Measurements from ENCODE around the gene RNF26. TPM values are rescaled to one million over a fixed set of nuclear protein-coding genes. Genes with fewer than 3 reads are reported as not detected.
"Not testable (repeated sequence)": the region's sequence is repeated elsewhere in the genome, so short reads cannot be mapped to it uniquely, and the experiment has no call there.

RNF26 gene
- total and polyA plus RNA-seq, 2 experiments from 2014 or later, result 15.8 to 46.9 TPM

GRCh38 chr11:119380827-119381180, 46.5 kb downstream of the RNF26 start:
- no peaks in the 10 kb centered on the region for H3K36me3 ChIP-seq (replicated peaks; ENCODE audit: insufficient read depth, low read depth)
- no peak for DNase-seq (ENCODE audit: low spot score)
- no peaks in the 10 kb centered on the region for H3K79me2 ChIP-seq
- no peak overlapping the region for H3K27ac ChIP-seq
- H4K20me1 ChIP-seq (ENCODE audit: insufficient read depth, poor library complexity, severe bottlenecking), result no peaks in the 10 kb centered on the region
- peaks cover 20% of the 10 kb centered on the region for H3K4me1 ChIP-seq (ENCODE audit: insufficient read depth)
- H3K4me3 ChIP-seq, result peak overlapping the region; percentile 15
- H3K9me3 ChIP-seq (ENCODE audit: low read depth), result no peaks in the 10 kb centered on the region
- peaks cover 10% of the 10 kb centered on the region for H3K27me3 ChIP-seq
- H2AFZ ChIP-seq, result peak overlapping the region; percentile 21
- peak overlapping the region; percentile 86 for H3K4me2 ChIP-seq
- no peak for TF ChIP-seq EZH2 (IDR thresholded peaks at IDR 0.05; ENCODE audit: borderline replicate concordance)
- TF ChIP-seq EZH2phosphoT487 (IDR thresholded peaks at IDR 0.05; ENCODE audit: low read depth, severe bottlenecking, unreplicated experiment), result no peak
- no peak for TF ChIP-seq CTCF (IDR thresholded peaks at IDR 0.05; ENCODE audit: poor library complexity)
- WGBS (ENCODE audit: low lambda C conversion rate, missing lambda C conversion rate), result 2% methylated on average over 10 of the region's 10 CpGs
- H3K9me2 ChIP-seq (replicated peaks; ENCODE audit: insufficient read depth), result no peaks in the 10 kb centered on the region

- Histone ChIP-seq H2AFZ (peak within 1 kb of the TSS; percentile 21), H3K27me3 (peaks cover 10% of the 10 kb centered on the region), H4K20me1 (ENCODE audit: insufficient read depth, poor library complexity, severe bottlenecking) (no peaks in the 10 kb centered on the region), H3K9me2 (replicated peaks; ENCODE audit: insufficient read depth) (no peaks in the 10 kb centered on the region), H3K27ac (no peak within 1 kb of the TSS), H3K9me3 (ENCODE audit: low read depth) (no peaks in the 10 kb centered on the region), H3K79me2 (no peaks in the 10 kb centered on the region), H3K4me3 (peak within 1 kb of the TSS; percentile 15), H3K36me3 (replicated peaks; ENCODE audit: insufficient read depth, low read depth) (no peaks in the 10 kb centered on the region), H3K4me2 (peak within 1 kb of the TSS; percentile 86), H3K4me1 (ENCODE audit: insufficient read depth) (peaks cover 15% of the 10 kb centered on the region)
- no peak for TF ChIP-seq EZH2 (IDR thresholded peaks at IDR 0.05; ENCODE audit: borderline replicate concordance)
- TF ChIP-seq CTCF (IDR thresholded peaks at IDR 0.05; ENCODE audit: poor library complexity), result peak; percentile 98
- DNase-seq (ENCODE audit: low spot score), result peak; percentile 98
- under 1% methylated on average over 54 of the region's 54 CpGs for WGBS (ENCODE audit: low lambda C conversion rate, missing lambda C conversion rate)
Measured at GRCh38 chr11:119381181-119381988, 47.1 kb downstream of the RNF26 start, which contains the start of gene USP2. Gene USP2, minus strand, starts transcription at chr11:119381690. Its CDS starts 8,210 bp downstream, at chr11:119373480.

- no peaks in the 10 kb centered on the region for H3K9me2 ChIP-seq (replicated peaks; ENCODE audit: insufficient read depth)
Measured at GRCh38 chr11:119382101-119382500, 47.8 kb downstream of the RNF26 start.

GRCh38 chr11:119382513-119382912, 48.2 kb downstream of the RNF26 start:
- not testable (repeated sequence) for DNase-seq (ENCODE audit: low spot score); H3K4me3 ChIP-seq; H3K9me2 ChIP-seq (replicated peaks; ENCODE audit: insufficient read depth); H3K79me2 ChIP-seq; H3K27ac ChIP-seq; H4K20me1 ChIP-seq (ENCODE audit: insufficient read depth, poor library complexity, severe bottlenecking); H2AFZ ChIP-seq; H3K9me3 ChIP-seq (ENCODE audit: low read depth); H3K36me3 ChIP-seq (replicated peaks; ENCODE audit: insufficient read depth, low read depth)
- peak overlapping the region; percentile 80 for H3K4me2 ChIP-seq
- 93% methylated on average over 14 of the region's 14 CpGs for WGBS (ENCODE audit: low lambda C conversion rate, missing lambda C conversion rate)
- H3K27me3 ChIP-seq, result peaks cover 10% of the 10 kb centered on the region
- peaks cover 13% of the 10 kb centered on the region for H3K4me1 ChIP-seq (ENCODE audit: insufficient read depth)

More at GRCh38 chr11:119382101-119382500, 47.8 kb downstream of the RNF26 start:
- no peaks in the 10 kb centered on the region for H3K79me2 ChIP-seq
- H3K4me3 ChIP-seq, result peak overlapping the region; percentile 0
- H3K36me3 ChIP-seq (replicated peaks; ENCODE audit: insufficient read depth, low read depth), result no peaks in the 10 kb centered on the region
- 18% methylated on average over 9 of the region's 9 CpGs for WGBS (ENCODE audit: low lambda C conversion rate, missing lambda C conversion rate)
- peaks cover 13% of the 10 kb centered on the region for H3K4me1 ChIP-seq (ENCODE audit: insufficient read depth)
- H3K4me2 ChIP-seq, result peak overlapping the region; percentile 80
- no peak for DNase-seq (ENCODE audit: low spot score)
- no peak for TF ChIP-seq CTCF (IDR thresholded peaks at IDR 0.05; ENCODE audit: poor library complexity)
- no peak for TF ChIP-seq EZH2phosphoT487 (IDR thresholded peaks at IDR 0.05; ENCODE audit: low read depth, severe bottlenecking, unreplicated experiment)
- no peak for TF ChIP-seq EZH2 (IDR thresholded peaks at IDR 0.05; ENCODE audit: borderline replicate concordance)
- no peak overlapping the region for H3K27ac ChIP-seq
- H2AFZ ChIP-seq, result no peak overlapping the region
- no peaks in the 10 kb centered on the region for H3K9me3 ChIP-seq (ENCODE audit: low read depth)
- no peaks in the 10 kb centered on the region for H4K20me1 ChIP-seq (ENCODE audit: insufficient read depth, poor library complexity, severe bottlenecking)
- H3K27me3 ChIP-seq, result peaks cover 10% of the 10 kb centered on the region

Data from hepatocyte (in vitro differentiated cells).